Hypothalamus (tissue), 51 donors: Measurements from ENCODE around the gene ASGR1.
"Not testable (repeated sequence)": the region's sequence is repeated elsewhere in the genome, so short reads cannot be mapped to it uniquely, and the experiment has no call there.

ENCODE experiments used
- DNase-seq, 51 donors: peaks; one replicate each; lab custom pipeline; 2025; lab: John Stamatoyannopoulos, UW

ASGR1 gene

DNA sequence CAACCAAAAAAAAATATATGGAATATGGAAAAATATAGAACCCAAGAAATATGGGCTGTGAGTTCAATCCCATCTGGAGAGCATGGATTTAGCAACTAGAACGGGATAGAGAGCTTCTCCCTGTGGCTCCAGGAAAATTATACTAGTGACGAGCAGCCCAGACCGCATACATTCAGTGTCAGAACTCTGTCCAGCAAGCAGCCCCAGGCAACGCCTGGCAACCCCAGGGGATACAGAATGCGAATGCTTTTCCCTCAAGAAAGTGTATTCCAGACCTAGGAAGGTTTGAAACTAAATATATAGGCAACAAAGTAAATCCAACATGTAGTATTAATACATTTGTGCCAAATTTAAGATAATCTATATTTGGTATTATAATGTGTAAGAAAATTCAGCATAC is 51.0 kb downstream of the ASGR1 start:
- DNase-seq: no peak

GRCh38 chr17:7127501-7127900 is 51.7 kb downstream of the ASGR1 start:
- DNase-seq: not testable (repeated sequence)

DNA sequence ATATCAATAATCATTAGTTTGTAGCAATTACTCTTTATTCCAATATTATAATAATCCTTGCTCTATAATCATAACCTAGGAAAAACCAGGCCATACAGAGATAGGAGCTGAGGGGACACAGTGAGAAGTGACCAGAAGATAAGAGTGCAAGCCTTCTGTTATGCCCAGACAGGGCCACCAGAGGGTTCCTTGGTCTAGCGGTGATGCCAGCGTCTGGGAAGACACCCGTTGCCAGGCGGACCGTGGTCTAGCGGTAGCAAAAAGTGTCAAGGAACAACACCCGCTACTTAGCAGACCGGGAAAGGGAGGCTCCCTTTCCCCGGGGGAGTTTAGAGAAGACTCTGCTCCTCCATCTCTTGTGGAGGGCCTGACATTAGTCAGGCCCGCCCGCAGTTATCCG is 52.8 kb downstream of the ASGR1 start:
- DNase-seq: not testable (repeated sequence)

- DNase-seq: no peak
Measured at GRCh38 chr17:7124923-7125322, 54.2 kb downstream of the ASGR1 start.

GRCh38 chr17:7123844-7124243 is 55.3 kb downstream of the ASGR1 start:
- no peak for DNase-seq
